MM.1S (cell line): ENCODE data around the gene POC1B.

Source experiments
- CTCF ChIP-seq: fragments of 300-600 bp; sonication (generic); IDR thresholded peaks from 2 replicates; pipeline ENCODE4 v1.5.1; 2016; ENCODE audit warnings: antibody characterized with exemption, low read length, mixed read lengths
- EZH2 ChIP-seq: fragments of 300-600 bp; sonication (generic); optimal IDR thresholded peaks from 2 replicates; pipeline ENCODE3; 2017; ENCODE audit warnings: low read depth, mild to moderate bottlenecking, antibody characterized with exemption, low read length, mixed read lengths
- EZH2phosphoT487 ChIP-seq: fragments of 300-600 bp; sonication (generic); IDR thresholded peaks from 2 replicates; pipeline ENCODE4 v1.6.1; 2018; ENCODE audit warnings: antibody characterized with exemption, low read length

GRCh38 chr12:89461190-89461589, 64.7 kb downstream of the POC1B start:
- no peak for TF ChIP-seq CTCF
- TF ChIP-seq EZH2, result no peak
- no peak for TF ChIP-seq EZH2phosphoT487
